Measurements from ENCODE around the gene PDGFD. TPM values are rescaled to one million over a fixed set of nuclear protein-coding genes. Genes with fewer than 3 reads are reported as not detected.

Gene PDGFD
- total RNA-seq, 1 experiment from 2014 or later: 2.6 TPM

- H3K36me3 Mint-ChIP-seq: no peaks in the 10 kb centered on the region
- H3K27ac Mint-ChIP-seq: peak overlapping the region; percentile 47; the same call in 1 of the 2 replicates
- no peaks in the 10 kb centered on the region for H3K9me3 Mint-ChIP-seq
- no peak overlapping the region for H3K4me3 Mint-ChIP-seq
- no peaks in the 10 kb centered on the region for H3K27me3 Mint-ChIP-seq (ENCODE audit: low read depth)
- ATAC-seq (no peak), DNase-seq (ENCODE audit: low spot score) (no peak)
- TF ChIP-seq PRRX2 (CRISPR knock-in tag; IDR thresholded peaks at IDR 0.05) (no peak), E2F4 (CRISPR knock-in tag; IDR thresholded peaks at IDR 0.05; ENCODE audit: borderline replicate concordance, low read depth) (no peak), HMGA2 (CRISPR knock-in tag; IDR thresholded peaks at IDR 0.05) (no peak), AR (CRISPR knock-in tag; IDR thresholded peaks at IDR 0.05) (no peak), ATF3 (CRISPR knock-in tag; conservative IDR thresholded peaks at IDR 0.05) (no peak), FOXP4 (CRISPR knock-in tag; IDR thresholded peaks at IDR 0.05) (no peak), E2F1 (CRISPR knock-in tag; IDR thresholded peaks at IDR 0.05) (no peak), NR3C1 (CRISPR knock-in tag; conservative IDR thresholded peaks at IDR 0.05; ENCODE audit: low read depth) (no peak), CREB1 (CRISPR knock-in tag; IDR thresholded peaks at IDR 0.05) (no peak), STAT6 (CRISPR knock-in tag; conservative IDR thresholded peaks at IDR 0.05; ENCODE audit: low read depth) (no peak), TEAD4 (CRISPR knock-in tag; IDR thresholded peaks at IDR 0.05) (no peak), ZBTB21 (CRISPR knock-in tag; IDR thresholded peaks at IDR 0.05; ENCODE audit: borderline replicate concordance) (no peak), ZNF416 (CRISPR knock-in tag; IDR thresholded peaks at IDR 0.05) (no peak), GTF2I (CRISPR knock-in tag; conservative IDR thresholded peaks at IDR 0.05) (no peak), ZMAT4 (CRISPR knock-in tag; IDR thresholded peaks at IDR 0.05) (no peak), MLX (CRISPR knock-in tag; IDR thresholded peaks at IDR 0.05) (no peak), ZNF671 (CRISPR knock-in tag; IDR thresholded peaks at IDR 0.05) (no peak), ESRRA (CRISPR knock-in tag; IDR thresholded peaks at IDR 0.05; ENCODE audit: borderline replicate concordance) (no peak), JAZF1 (CRISPR knock-in tag; IDR thresholded peaks at IDR 0.05) (no peak)
- peaks cover 16% of the 10 kb centered on the region for H3K4me1 Mint-ChIP-seq
- ChIA-PET POLR2A (no interaction called here), CTCF (interaction anchor here (0.8 kb wide), 1 partner anchor 162 kb away, joined by 3 read pairs; no protein-coding TSS in a partner anchor)
These were observed 102.0 kb downstream of the PDGFD start for GRCh38 chr11:104061853-104062521.

Data from WTC11 (cell line).